ENCODE data around the gene HOXC4. TPM values are rescaled to one million over a fixed set of nuclear protein-coding genes. Genes with fewer than 3 reads are reported as not detected.

HOXC4 gene
- total and polyA plus RNA-seq, 4 donors: 0.02 TPM; not detected in 3

- no peaks in the 10 kb centered on the region for H3K36me3 ChIP-seq (ENCODE audit: control insufficient read depth in 4 of 4, insufficient read depth in 3 of 4, low read depth in 1 of 4, low read length in 3 of 4)
- peaks cover 2 to 15% (median 10%) of the 10 kb centered on the region in 4 donors for H3K4me1 ChIP-seq (ENCODE audit: control insufficient read depth in 4 of 4, insufficient read depth in 4 of 4, low read length in 3 of 4)
- H3K9me3 ChIP-seq (ENCODE audit: control insufficient read depth in 4 of 4, low read length in 3 of 4): peaks cover 0 to 5% (median 0%) of the 10 kb centered on the region in 4 donors
- no peak overlapping the region for H3K27ac ChIP-seq (ENCODE audit: low read depth in 1 of 2, low read length in 2 of 2)
- H3K9ac ChIP-seq (ENCODE audit: low read depth in 1 of 2, low read length in 2 of 2): no peak overlapping the region
- H3K4me3 ChIP-seq (ENCODE audit: low read depth in 1 of 3, low read length in 3 of 3): no peak overlapping the region
- WGBS: 7% methylated on average over 17 of the region's 17 CpGs
- H3K27me3 ChIP-seq (ENCODE audit: control insufficient read depth in 4 of 4, insufficient read depth in 4 of 4, low read length in 3 of 4): peaks cover 3 to 43% (median 34%) of the 10 kb centered on the region in 4 donors
- no peak for DNase-seq (ENCODE audit: low spot score)
- TF ChIP-seq RXRA (IDR thresholded peaks at IDR 0.05): no peak
- TF ChIP-seq YY1 (IDR thresholded peaks at IDR 0.05): no peak
- no peak for TF ChIP-seq TAF1 (conservative IDR thresholded peaks at IDR 0.05)
- no peak for TF ChIP-seq FOXA1 (IDR thresholded peaks at IDR 0.05)
- no peak for TF ChIP-seq NR2F2 (IDR thresholded peaks at IDR 0.05)
- no peak for TF ChIP-seq ATF3 (IDR thresholded peaks at IDR 0.05)
- no peak for TF ChIP-seq HNF4A (conservative IDR thresholded peaks at IDR 0.05)
- no peak for TF ChIP-seq ZBTB33 (IDR thresholded peaks at IDR 0.05)
- TF ChIP-seq JUND (IDR thresholded peaks at IDR 0.05): no peak
- no peak for TF ChIP-seq EGR1 (IDR thresholded peaks at IDR 0.05; ENCODE audit: low read depth in 2 of 2)
- TF ChIP-seq FOXA2 (IDR thresholded peaks at IDR 0.05): no peak
- no peak for TF ChIP-seq REST (IDR thresholded peaks at IDR 0.05)
- no peak for TF ChIP-seq CTCF (IDR thresholded peaks at IDR 0.05; ENCODE audit: low read depth, low read length, missing input control)
- no peak for TF ChIP-seq HNF4G (IDR thresholded peaks at IDR 0.05)
- no peak for TF ChIP-seq SP1 (IDR thresholded peaks at IDR 0.05)
- no peak for TF ChIP-seq MAX (IDR thresholded peaks at IDR 0.05)
- no peak for TF ChIP-seq RAD21 (IDR thresholded peaks at IDR 0.05)
- no peak for TF ChIP-seq GABPA (IDR thresholded peaks at IDR 0.05 in 1 of 2, conservative IDR thresholded peaks at IDR 0.05 in 1 of 2)
Observed at GRCh38 chr12:54010972-54011664, 42.5 kb upstream of the HOXC4 start.
